H9 (cell line): Measurements from ENCODE around the gene KDM4C. TPM values are rescaled to one million over a fixed set of nuclear protein-coding genes. Genes with fewer than 3 reads are reported as not detected.
A peak's percentile ranks its signal among the peaks of the same experiment; 100 is the strongest.

ENCODE experiments used
- DNase-seq: peaks from one replicate; pipeline ENCODE4 v3.0.0-alpha.2; 2017
- H2AFZ ChIP-seq: one replicate; pipeline ENCODE4 v1.6.1; 2013; ENCODE audit warnings: mild to moderate bottlenecking, low read length, control low read depth, moderate library complexity
- H2AK5ac ChIP-seq: 2 replicates; pipeline ENCODE4 v1.6.1; 2013; ENCODE audit warnings: low read length, control low read depth, mixed read lengths; ENCODE audit not compliant: insufficient read length
- H2BK120ac ChIP-seq: one replicate; pipeline ENCODE4 v1.6.1; 2013; ENCODE audit warnings: low read depth, mild to moderate bottlenecking, low read length, control low read depth, inconsistent platforms; ENCODE audit not compliant: poor library complexity, severe bottlenecking
- H2BK12ac ChIP-seq: 2 replicates; pipeline ENCODE4 v1.6.1; 2013; ENCODE audit warnings: low read length, control low read depth, mixed read lengths, low read depth; ENCODE audit not compliant: insufficient read length
- H2BK15ac ChIP-seq: 2 replicates; pipeline ENCODE4 v1.6.1; 2013; ENCODE audit warnings: low read depth, low read length, control low read depth
- H2BK20ac ChIP-seq: one replicate; pipeline ENCODE4 v1.6.1; 2013; ENCODE audit warnings: low read depth, mild to moderate bottlenecking, low read length, control low read depth, inconsistent platforms; ENCODE audit not compliant: poor library complexity, severe bottlenecking
- H2BK5ac ChIP-seq: 2 replicates; pipeline ENCODE4 v1.6.1; 2013; ENCODE audit warnings: low read length, control low read depth, mixed read lengths; ENCODE audit not compliant: insufficient read length
- H3K14ac ChIP-seq: 2 replicates; pipeline ENCODE4 v1.6.1; 2013; ENCODE audit warnings: low read length, control low read depth; ENCODE audit not compliant: insufficient read depth
- H3K18ac ChIP-seq: 2 replicates; pipeline ENCODE4 v1.6.1; 2013; ENCODE audit warnings: low read depth, mild to moderate bottlenecking, mixed read lengths, low read length, control low read depth; ENCODE audit not compliant: insufficient read length
- H3K23ac ChIP-seq: 2 replicates; pipeline ENCODE4 v1.6.1; 2013; ENCODE audit warnings: low read length, control low read depth, mixed read lengths, low read depth; ENCODE audit not compliant: insufficient read length
- H3K23me2 ChIP-seq: 2 replicates; pipeline ENCODE4 v1.6.1; 2013; ENCODE audit warnings: low read depth, mild to moderate bottlenecking, mixed read lengths, low read length, control low read depth; ENCODE audit not compliant: insufficient read length, poor library complexity, severe bottlenecking
- H3K27ac ChIP-seq: 2 replicates; pipeline ENCODE4 v1.5.1; 2013; ENCODE audit warnings: low read length, control low read depth, mixed read lengths, low read depth; ENCODE audit not compliant: insufficient read length
- H3K27me3 ChIP-seq: 2 replicates; pipeline ENCODE4 v1.6.1; 2013; ENCODE audit warnings: low read length, control low read depth, inconsistent platforms; ENCODE audit not compliant: insufficient read depth
- H3K4ac ChIP-seq: 2 replicates; pipeline ENCODE4 v1.6.1; 2013; ENCODE audit warnings: low read depth, mild to moderate bottlenecking, control low read depth, inconsistent platforms, low read length, moderate library complexity
- H3K4me1 ChIP-seq: 2 replicates; pipeline ENCODE4 v1.6.1; 2013; ENCODE audit warnings: low read length, control low read depth, inconsistent platforms; ENCODE audit not compliant: insufficient read depth
- H3K4me2 ChIP-seq: 2 replicates; pipeline ENCODE4 v1.6.1; 2013; ENCODE audit warnings: low read length, control low read depth, mixed read lengths; ENCODE audit not compliant: insufficient read length, insufficient read depth
- H3K56ac ChIP-seq: 2 replicates; pipeline ENCODE4 v1.6.1; 2013; ENCODE audit warnings: low read depth, mild to moderate bottlenecking, mixed read lengths, low read length, control low read depth; ENCODE audit not compliant: insufficient read length
- H3K79me1 ChIP-seq: 2 replicates; pipeline ENCODE4 v1.6.1; 2013; ENCODE audit warnings: low read depth, mild to moderate bottlenecking, moderate library complexity, low read length, control low read depth, inconsistent platforms; ENCODE audit not compliant: insufficient read depth, poor library complexity, severe bottlenecking
- H3K79me2 ChIP-seq: 2 replicates; pipeline ENCODE4 v1.6.1; 2013; ENCODE audit warnings: low read length, control low read depth, inconsistent platforms; ENCODE audit not compliant: insufficient read depth
- H3K9ac ChIP-seq: 2 replicates; pipeline ENCODE4 v1.6.1; 2013; ENCODE audit warnings: low read length, control low read depth, mixed read lengths; ENCODE audit not compliant: insufficient read length; ENCODE audit errors: extremely low read depth
- H3K9me3 ChIP-seq: one replicate; pipeline ENCODE4 v1.6.1; 2013; ENCODE audit warnings: low read depth, low read length, inconsistent platforms; ENCODE audit not compliant: control insufficient read depth
- H3T11ph ChIP-seq: one replicate; pipeline ENCODE4 v1.6.1; 2013; ENCODE audit warnings: mild to moderate bottlenecking, low read length, control low read depth, inconsistent platforms
- H4K20me1 ChIP-seq: one replicate; pipeline ENCODE4 v1.6.1; 2013; ENCODE audit not compliant: control insufficient read depth, insufficient read length, insufficient read depth
- H4K5ac ChIP-seq: 2 replicates; pipeline ENCODE4 v1.6.1; 2013; ENCODE audit warnings: low read depth, mild to moderate bottlenecking, mixed read lengths, low read length, control low read depth; ENCODE audit not compliant: insufficient read length
- H4K8ac ChIP-seq: replicated peaks from 2 replicates; pipeline ENCODE4 v1.6.1; 2013; ENCODE audit warnings: low read length, control low read depth, mixed read lengths, low read depth; ENCODE audit not compliant: insufficient read length
- H4K91ac ChIP-seq: 2 replicates; pipeline ENCODE4 v1.6.1; 2013; ENCODE audit warnings: low read depth, mild to moderate bottlenecking, moderate library complexity, mixed read lengths, low read length, control low read depth; ENCODE audit not compliant: insufficient read length
- H3K27ac Mint-ChIP-seq, 3 experiments: 2 replicates in 2 of 3; 3 replicates in 1 of 3; pipeline ENCODE4 v1.8.0; 2020 to 2021; ENCODE audit warnings: mixed read lengths in 3 of 3, mild to moderate bottlenecking in 1 of 3, moderate library complexity in 1 of 3
- H3K27me3 Mint-ChIP-seq: 2 replicates; pipeline ENCODE4 v1.8.0; 2021; ENCODE audit warnings: low read depth, mild to moderate bottlenecking, moderate library complexity, mixed read lengths
- H3K36me3 Mint-ChIP-seq, 3 experiments: 2 replicates in 2 of 3; 3 replicates in 1 of 3; pipeline ENCODE4 v1.8.0; 2020 to 2021; ENCODE audit warnings: low read depth in 3 of 3, mixed read lengths in 3 of 3; ENCODE audit not compliant: insufficient read depth in 1 of 3
- H3K4me1 Mint-ChIP-seq, 2 experiments: 2 replicates each; pipeline ENCODE4 v1.8.0; 2020; ENCODE audit warnings: mixed read lengths in 2 of 2
- H3K4me3 Mint-ChIP-seq, 2 experiments: 2 replicates in 1 of 2; 3 replicates in 1 of 2; pipeline ENCODE4 v1.8.0; 2020 to 2021; ENCODE audit warnings: mild to moderate bottlenecking in 2 of 2, mixed read lengths in 2 of 2, moderate library complexity in 1 of 2
- H3K9me3 Mint-ChIP-seq, 2 experiments: 2 replicates in 1 of 2; 3 replicates in 1 of 2; pipeline ENCODE4 v1.8.0; 2020; ENCODE audit warnings: mild to moderate bottlenecking in 2 of 2, mixed read lengths in 2 of 2, moderate library complexity in 1 of 2
- CTCF ChIP-seq: fragments of 200-600 bp; sonication (generic); conservative IDR thresholded peaks from 3 replicates; pipeline ENCODE4 v1.8.0; 2021; ENCODE audit warnings: antibody characterized with exemption, mild to moderate bottlenecking
- WGBS: extraction: QIAGEN DNeasy Blood & Tissue Kit; methylation state at CpG from one replicate; pipeline ENCODE4 v1.1.7; 2013; ENCODE audit warnings: missing lambda C conversion rate, low lambda C conversion rate, mixed read lengths; ENCODE audit not compliant: insufficient read length; ENCODE audit errors: extremely low coverage; 5-methylcytosine and 5-hydroxymethylcytosine counted together
- total RNA-seq: library from RNA; stranded (reverse); gene quantifications from 2 replicates; pipeline ENCODE4 v1.2.1, GENCODE V29; 2021

KDM4C gene
- total RNA-seq, 1 experiment from 2014 or later: 24.0 TPM

- Histone ChIP-seq H4K8ac (no peak overlapping the region), H2BK120ac (no peak overlapping the region), H3K27me3 (no peaks in the 10 kb centered on the region), H3K27ac (no peak overlapping the region), H3K9ac (no peak overlapping the region), H3K4me1 (peaks cover 6% of the 10 kb centered on the region), H3K9me3 (no peaks in the 10 kb centered on the region), H4K5ac (no peak overlapping the region), H3K56ac (no peak overlapping the region), H3K14ac (no peak overlapping the region), H3K4me2 (no peak overlapping the region), H3K4ac (no peak overlapping the region), H2BK15ac (no peak overlapping the region), H2AK5ac (no peak overlapping the region), H2BK20ac (no peak overlapping the region), H3K79me1 (peaks cover 6% of the 10 kb centered on the region), H3T11ph (no peak overlapping the region), H3K23ac (no peak overlapping the region), H2BK12ac (no peak overlapping the region), H4K20me1 (no peaks in the 10 kb centered on the region), H2AFZ (no peak overlapping the region), H3K18ac (no peak overlapping the region), H4K91ac (no peak overlapping the region), H2BK5ac (no peak overlapping the region), H3K23me2 (no peaks in the 10 kb centered on the region), H3K79me2 (peaks cover 6% of the 10 kb centered on the region; the same call in 1 of the 2 replicates)
- Mint-ChIP-seq H3K4me3 (no peak overlapping the region), H3K36me3 (peaks cover 0 to 4% (median 4%) of the 10 kb centered on the region in 3 experiments; a peak in 4 of 7 replicates), H3K27ac (peak overlapping the region; percentile 81 to 92 (median 91)), H3K9me3 (no peaks in the 10 kb centered on the region; a peak in 1 of 5 replicates), H3K27me3 (no peaks in the 10 kb centered on the region), H3K4me1 (peaks cover 57 to 65% of the 10 kb centered on the region in 2 experiments)
- no peak for DNase-seq
- no peak for TF ChIP-seq CTCF
- no CpG with 5 or more reads among the region's 3 CpGs for WGBS
These were observed 21.9 kb downstream of the KDM4C start for GRCh38 chr9:6779417-6780241.
